WTC11 (cell line): ENCODE measurements around the gene F11R. TPM values are rescaled to one million over a fixed set of nuclear protein-coding genes. Genes with fewer than 3 reads are reported as not detected.

Source experiments
- ATAC-seq: fragments of 200-7000 bp; cut with Tn5 transposase; 2 replicates; pipeline ENCODE4 v1.10.0; 2021; ENCODE audit warnings: mild to moderate bottlenecking, moderate library complexity
- CTCF ChIA-PET: fragments of 300-600 bp; sonication (Branson Sonifier 250); formaldehyde crosslinking; loops from one replicate; lab custom pipeline; 2021; ENCODE audit warnings: antibody characterized with exemption; lab: Charles Lee
- POLR2A ChIA-PET: fragments of 350-600 bp; sonication (Branson Sonifier 250); formaldehyde crosslinking; loops from one replicate; lab custom pipeline; 2021; ENCODE audit warnings: antibody characterized with exemption; lab: Charles Lee
- DNase-seq: peaks from one replicate; pipeline ENCODE4 v3.0.0; 2021; ENCODE audit warnings: low spot score
- H3K27ac Mint-ChIP-seq: 2 replicates; pipeline ENCODE4 v1.8.0; 2021; ENCODE audit warnings: mixed read lengths
- H3K27me3 Mint-ChIP-seq: 2 replicates; pipeline ENCODE4 v1.8.0; 2021; ENCODE audit warnings: low read depth, mild to moderate bottlenecking, moderate library complexity, mixed read lengths
- H3K36me3 Mint-ChIP-seq: 2 replicates; pipeline ENCODE4 v1.8.0; 2021; ENCODE audit warnings: mixed read lengths
- H3K4me1 Mint-ChIP-seq: 2 replicates; pipeline ENCODE4 v1.8.0; 2022; ENCODE audit warnings: mixed read lengths
- H3K4me3 Mint-ChIP-seq: 2 replicates; pipeline ENCODE4 v1.8.0; 2021; ENCODE audit warnings: mild to moderate bottlenecking, moderate library complexity, mixed read lengths
- H3K9me3 Mint-ChIP-seq: 2 replicates; pipeline ENCODE4 v1.8.0; 2021; ENCODE audit warnings: mixed read lengths
- ETV6 ChIP-seq: sonication (generic); formaldehyde crosslinking; IDR thresholded peaks from 2 replicates; pipeline ENCODE4 v1.8.1; 2022; ENCODE audit warnings: mild to moderate bottlenecking, missing genetic modification reagents
- FOXK1 ChIP-seq: sonication (generic); formaldehyde crosslinking; IDR thresholded peaks from 2 replicates; pipeline ENCODE4 v1.8.0; 2022; ENCODE audit warnings: mild to moderate bottlenecking, moderate library complexity, missing genetic modification reagents
- GTF2I ChIP-seq: fragments of 250-450 bp; sonication (Bioruptor Pico); conservative IDR thresholded peaks from 2 replicates; pipeline ENCODE4 v1.4.0; 2021; ENCODE audit warnings: mild to moderate bottlenecking
- IRF2 ChIP-seq: sonication (generic); formaldehyde crosslinking; IDR thresholded peaks from 2 replicates; pipeline ENCODE4 v1.8.0; 2022; ENCODE audit warnings: low read depth, missing genetic modification reagents, borderline replicate concordance
- JUN ChIP-seq: sonication (generic); formaldehyde crosslinking; IDR thresholded peaks from 2 replicates; pipeline ENCODE4 v1.8.0; 2023; ENCODE audit warnings: mild to moderate bottlenecking, missing genetic modification reagents
- KAT7 ChIP-seq: sonication (generic); formaldehyde crosslinking; IDR thresholded peaks from 2 replicates; pipeline ENCODE4 v1.8.1; 2023; ENCODE audit warnings: missing genetic modification reagents, mild to moderate bottlenecking, borderline replicate concordance
- MXD4 ChIP-seq: fragments of 250-450 bp; sonication (Bioruptor Pico); IDR thresholded peaks from 2 replicates; pipeline ENCODE4 v1.8.0; 2021; ENCODE audit warnings: mild to moderate bottlenecking, moderate library complexity, borderline replicate concordance
- NFYB ChIP-seq: sonication (generic); formaldehyde crosslinking; conservative IDR thresholded peaks from 2 replicates; pipeline ENCODE4 v1.8.0; 2022; ENCODE audit warnings: low read depth, missing genetic modification reagents
- NR3C1 ChIP-seq: sonication (generic); formaldehyde crosslinking; conservative IDR thresholded peaks from 2 replicates; pipeline ENCODE4 v1.8.1; 2023; ENCODE audit warnings: low read depth, mild to moderate bottlenecking, missing genetic modification reagents
- OVOL2 ChIP-seq: fragments of 250-450 bp; sonication (Bioruptor Pico); IDR thresholded peaks from 2 replicates; pipeline ENCODE4 v1.9.0; 2021; ENCODE audit warnings: mild to moderate bottlenecking, borderline replicate concordance
- SMAD3 ChIP-seq: sonication (generic); formaldehyde crosslinking; IDR thresholded peaks from 2 replicates; pipeline ENCODE4 v1.8.0; 2022; ENCODE audit warnings: missing genetic modification reagents, mild to moderate bottlenecking, borderline replicate concordance
- TEAD1 ChIP-seq: sonication (generic); formaldehyde crosslinking; IDR thresholded peaks from 2 replicates; pipeline ENCODE4 v1.8.0; 2022; ENCODE audit warnings: mild to moderate bottlenecking, missing genetic modification reagents
- TEAD4 ChIP-seq: sonication (generic); formaldehyde crosslinking; IDR thresholded peaks from 2 replicates; pipeline ENCODE4 v1.8.0; 2022; ENCODE audit warnings: mild to moderate bottlenecking, missing genetic modification reagents
- ZBTB21 ChIP-seq: sonication (generic); formaldehyde crosslinking; IDR thresholded peaks from 2 replicates; pipeline ENCODE4 v1.8.1; 2023; ENCODE audit warnings: mild to moderate bottlenecking, missing genetic modification reagents, borderline replicate concordance
- ZNF219 ChIP-seq: sonication (generic); formaldehyde crosslinking; IDR thresholded peaks from 2 replicates; pipeline ENCODE4 v1.8.0; 2023; ENCODE audit warnings: missing genetic modification reagents, mild to moderate bottlenecking, borderline replicate concordance
- total RNA-seq: library from RNA; stranded (reverse); gene quantifications from 3 replicates; pipeline ENCODE4 v1.2.3, GENCODE V29; 2021
- TF ChIP-seq, protein P1 (sequence below): sonication (generic); formaldehyde crosslinking; IDR thresholded peaks from 2 replicates; pipeline ENCODE4 v1.8.0; 2022; ENCODE audit warnings: mild to moderate bottlenecking, missing genetic modification reagents
- TF ChIP-seq, protein P2 (sequence below): sonication (generic); formaldehyde crosslinking; IDR thresholded peaks from 2 replicates; pipeline ENCODE4 v1.8.1; 2022; ENCODE audit warnings: low read depth, missing genetic modification reagents, borderline replicate concordance
- TF ChIP-seq, protein P3 (sequence below): sonication (generic); formaldehyde crosslinking; IDR thresholded peaks from 2 replicates; pipeline ENCODE4 v1.8.1; 2022; ENCODE audit warnings: mild to moderate bottlenecking, missing genetic modification reagents, moderate library complexity, borderline replicate concordance
- TF ChIP-seq, protein P4 (sequence below): fragments of 200-600 bp; IDR thresholded peaks from 2 replicates; pipeline ENCODE4 v1.8.0; 2022; ENCODE audit warnings: antibody characterized with exemption
- TF ChIP-seq, protein P5 (sequence below): sonication (generic); formaldehyde crosslinking; IDR thresholded peaks from 2 replicates; pipeline ENCODE4 v1.8.0; 2022; ENCODE audit warnings: mild to moderate bottlenecking, missing genetic modification reagents
- TF ChIP-seq, protein P6 (sequence below): sonication (generic); formaldehyde crosslinking; IDR thresholded peaks from 2 replicates; pipeline ENCODE4 v1.8.0; 2022; ENCODE audit warnings: mild to moderate bottlenecking, missing genetic modification reagents
- TF ChIP-seq, protein P7 (sequence below): fragments of 250-450 bp; sonication (Bioruptor Pico); IDR thresholded peaks from 2 replicates; pipeline ENCODE4 v1.9.0; 2021; ENCODE audit warnings: mild to moderate bottlenecking

Gene F11R
- total RNA-seq, 1 experiment from 2014 or later: 202 TPM

DNA sequence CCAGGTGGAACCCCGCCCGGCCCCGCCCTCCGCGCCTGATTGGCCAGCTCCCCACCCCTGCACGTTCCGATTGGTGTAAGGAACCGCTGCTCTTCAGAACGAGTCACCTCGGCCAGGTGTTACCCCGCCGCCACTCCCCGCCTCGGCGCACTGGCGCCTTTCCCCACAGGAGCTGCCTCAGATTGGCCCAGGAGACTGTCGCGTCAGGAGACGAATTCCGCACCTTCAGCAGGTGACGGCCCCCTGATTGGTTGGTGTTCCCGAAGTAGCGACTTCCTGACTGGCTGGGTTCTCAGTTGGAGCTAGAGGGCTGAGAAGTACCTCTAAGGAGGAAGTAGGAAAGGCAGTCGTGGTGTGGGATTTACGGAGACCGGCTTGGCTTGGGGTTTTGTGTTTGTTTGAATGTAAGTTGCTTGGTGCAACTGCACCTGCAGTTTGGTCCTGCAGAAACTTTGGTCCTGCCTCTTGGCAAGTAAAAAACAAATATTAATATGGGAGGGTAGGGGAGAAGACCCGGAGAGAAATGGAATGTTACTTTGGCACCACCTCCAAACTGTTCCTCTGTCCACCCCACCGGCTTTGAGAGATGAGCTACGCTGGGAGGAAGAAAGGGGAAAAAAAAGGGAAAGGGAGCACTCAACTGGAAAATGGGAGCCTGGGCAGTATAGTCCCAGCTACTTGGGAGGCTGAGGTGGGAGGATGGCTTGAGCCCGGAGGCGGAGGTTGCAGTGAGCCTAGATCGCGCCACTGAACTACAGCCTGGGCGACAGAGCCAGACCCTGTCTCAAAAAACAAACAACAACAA lies 415 bp upstream of the F11R start (continued):
- TF ChIP-seq, protein P1, sequence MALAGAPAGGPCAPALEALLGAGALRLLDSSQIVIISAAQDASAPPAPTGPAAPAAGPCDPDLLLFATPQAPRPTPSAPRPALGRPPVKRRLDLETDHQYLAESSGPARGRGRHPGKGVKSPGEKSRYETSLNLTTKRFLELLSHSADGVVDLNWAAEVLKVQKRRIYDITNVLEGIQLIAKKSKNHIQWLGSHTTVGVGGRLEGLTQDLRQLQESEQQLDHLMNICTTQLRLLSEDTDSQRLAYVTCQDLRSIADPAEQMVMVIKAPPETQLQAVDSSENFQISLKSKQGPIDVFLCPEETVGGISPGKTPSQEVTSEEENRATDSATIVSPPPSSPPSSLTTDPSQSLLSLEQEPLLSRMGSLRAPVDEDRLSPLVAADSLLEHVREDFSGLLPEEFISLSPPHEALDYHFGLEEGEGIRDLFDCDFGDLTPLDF: no peak
- TF ChIP-seq ETV6 (CRISPR knock-in tag) (peak; percentile 82; the same call in 1 of the 2 replicates), NFYB (CRISPR knock-in tag) (peak; percentile 92), TEAD1 (CRISPR knock-in tag) (peak; percentile 93), FOXK1 (CRISPR knock-in tag) (peak; percentile 79; the same call in 1 of the 2 replicates)

DNA sequence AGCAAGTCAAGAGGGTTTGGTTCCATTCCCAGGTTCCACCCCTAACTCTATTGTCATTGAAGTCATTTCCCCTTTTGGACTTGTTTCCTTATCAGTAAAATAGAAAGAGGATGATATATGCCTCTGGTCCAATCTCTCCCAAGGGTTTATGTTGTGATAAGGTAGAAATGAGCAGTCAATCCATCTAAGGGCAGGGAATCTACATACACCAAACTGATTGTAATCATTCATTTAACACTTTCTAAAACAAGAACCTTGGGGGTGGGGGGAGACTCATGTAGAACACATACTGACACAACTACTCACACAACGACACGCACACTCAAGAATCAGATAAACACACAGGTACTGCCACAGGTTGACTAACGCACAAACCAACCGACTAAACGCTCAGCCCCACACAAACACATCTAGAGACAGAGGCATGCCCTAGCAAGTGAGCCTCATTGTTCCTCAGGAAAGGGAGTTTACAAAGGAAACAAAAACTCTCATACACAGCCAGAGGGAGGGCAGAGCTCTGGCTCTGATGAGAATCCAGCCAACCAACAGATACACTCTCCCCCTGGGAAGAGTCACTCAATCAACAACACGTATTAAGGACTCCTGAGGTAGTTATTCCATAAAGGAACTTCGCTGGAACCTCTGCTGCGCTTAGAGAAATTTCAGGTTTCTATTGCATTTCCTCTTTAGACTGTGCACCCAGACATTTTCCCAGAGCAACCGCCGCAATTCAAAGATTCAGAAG lies 1.0 kb downstream of the F11R start:
- H3K27me3 Mint-ChIP-seq: no peaks in the 10 kb centered on the region
- no peak for TF ChIP-seq NFYB (CRISPR knock-in tag)
- TF ChIP-seq MXD4: no peak
- TF ChIP-seq, protein P2, sequence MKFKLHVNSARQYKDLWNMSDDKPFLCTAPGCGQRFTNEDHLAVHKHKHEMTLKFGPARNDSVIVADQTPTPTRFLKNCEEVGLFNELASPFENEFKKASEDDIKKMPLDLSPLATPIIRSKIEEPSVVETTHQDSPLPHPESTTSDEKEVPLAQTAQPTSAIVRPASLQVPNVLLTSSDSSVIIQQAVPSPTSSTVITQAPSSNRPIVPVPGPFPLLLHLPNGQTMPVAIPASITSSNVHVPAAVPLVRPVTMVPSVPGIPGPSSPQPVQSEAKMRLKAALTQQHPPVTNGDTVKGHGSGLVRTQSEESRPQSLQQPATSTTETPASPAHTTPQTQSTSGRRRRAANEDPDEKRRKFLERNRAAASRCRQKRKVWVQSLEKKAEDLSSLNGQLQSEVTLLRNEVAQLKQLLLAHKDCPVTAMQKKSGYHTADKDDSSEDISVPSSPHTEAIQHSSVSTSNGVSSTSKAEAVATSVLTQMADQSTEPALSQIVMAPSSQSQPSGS: no peak
- no peak for TF ChIP-seq TEAD4 (CRISPR knock-in tag)
- no peak for TF ChIP-seq OVOL2 (CRISPR knock-in tag)
- TF ChIP-seq, protein P3, sequence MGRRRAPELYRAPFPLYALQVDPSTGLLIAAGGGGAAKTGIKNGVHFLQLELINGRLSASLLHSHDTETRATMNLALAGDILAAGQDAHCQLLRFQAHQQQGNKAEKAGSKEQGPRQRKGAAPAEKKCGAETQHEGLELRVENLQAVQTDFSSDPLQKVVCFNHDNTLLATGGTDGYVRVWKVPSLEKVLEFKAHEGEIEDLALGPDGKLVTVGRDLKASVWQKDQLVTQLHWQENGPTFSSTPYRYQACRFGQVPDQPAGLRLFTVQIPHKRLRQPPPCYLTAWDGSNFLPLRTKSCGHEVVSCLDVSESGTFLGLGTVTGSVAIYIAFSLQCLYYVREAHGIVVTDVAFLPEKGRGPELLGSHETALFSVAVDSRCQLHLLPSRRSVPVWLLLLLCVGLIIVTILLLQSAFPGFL (CRISPR knock-in tag): no peak
- no peak for TF ChIP-seq KAT7
- TF ChIP-seq TEAD1 (CRISPR knock-in tag): no peak
- no peak for TF ChIP-seq SMAD3 (CRISPR knock-in tag)
- TF ChIP-seq NR3C1 (CRISPR knock-in tag): no peak
- TF ChIP-seq, protein P4, sequence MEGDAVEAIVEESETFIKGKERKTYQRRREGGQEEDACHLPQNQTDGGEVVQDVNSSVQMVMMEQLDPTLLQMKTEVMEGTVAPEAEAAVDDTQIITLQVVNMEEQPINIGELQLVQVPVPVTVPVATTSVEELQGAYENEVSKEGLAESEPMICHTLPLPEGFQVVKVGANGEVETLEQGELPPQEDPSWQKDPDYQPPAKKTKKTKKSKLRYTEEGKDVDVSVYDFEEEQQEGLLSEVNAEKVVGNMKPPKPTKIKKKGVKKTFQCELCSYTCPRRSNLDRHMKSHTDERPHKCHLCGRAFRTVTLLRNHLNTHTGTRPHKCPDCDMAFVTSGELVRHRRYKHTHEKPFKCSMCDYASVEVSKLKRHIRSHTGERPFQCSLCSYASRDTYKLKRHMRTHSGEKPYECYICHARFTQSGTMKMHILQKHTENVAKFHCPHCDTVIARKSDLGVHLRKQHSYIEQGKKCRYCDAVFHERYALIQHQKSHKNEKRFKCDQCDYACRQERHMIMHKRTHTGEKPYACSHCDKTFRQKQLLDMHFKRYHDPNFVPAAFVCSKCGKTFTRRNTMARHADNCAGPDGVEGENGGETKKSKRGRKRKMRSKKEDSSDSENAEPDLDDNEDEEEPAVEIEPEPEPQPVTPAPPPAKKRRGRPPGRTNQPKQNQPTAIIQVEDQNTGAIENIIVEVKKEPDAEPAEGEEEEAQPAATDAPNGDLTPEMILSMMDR: no peak
- no peak for TF ChIP-seq GTF2I (CRISPR knock-in tag)
- no peak for TF ChIP-seq ZNF219 (CRISPR knock-in tag)
- TF ChIP-seq, protein P5, sequence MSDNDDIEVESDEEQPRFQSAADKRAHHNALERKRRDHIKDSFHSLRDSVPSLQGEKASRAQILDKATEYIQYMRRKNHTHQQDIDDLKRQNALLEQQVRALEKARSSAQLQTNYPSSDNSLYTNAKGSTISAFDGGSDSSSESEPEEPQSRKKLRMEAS (CRISPR knock-in tag): no peak
- TF ChIP-seq, protein P6, sequence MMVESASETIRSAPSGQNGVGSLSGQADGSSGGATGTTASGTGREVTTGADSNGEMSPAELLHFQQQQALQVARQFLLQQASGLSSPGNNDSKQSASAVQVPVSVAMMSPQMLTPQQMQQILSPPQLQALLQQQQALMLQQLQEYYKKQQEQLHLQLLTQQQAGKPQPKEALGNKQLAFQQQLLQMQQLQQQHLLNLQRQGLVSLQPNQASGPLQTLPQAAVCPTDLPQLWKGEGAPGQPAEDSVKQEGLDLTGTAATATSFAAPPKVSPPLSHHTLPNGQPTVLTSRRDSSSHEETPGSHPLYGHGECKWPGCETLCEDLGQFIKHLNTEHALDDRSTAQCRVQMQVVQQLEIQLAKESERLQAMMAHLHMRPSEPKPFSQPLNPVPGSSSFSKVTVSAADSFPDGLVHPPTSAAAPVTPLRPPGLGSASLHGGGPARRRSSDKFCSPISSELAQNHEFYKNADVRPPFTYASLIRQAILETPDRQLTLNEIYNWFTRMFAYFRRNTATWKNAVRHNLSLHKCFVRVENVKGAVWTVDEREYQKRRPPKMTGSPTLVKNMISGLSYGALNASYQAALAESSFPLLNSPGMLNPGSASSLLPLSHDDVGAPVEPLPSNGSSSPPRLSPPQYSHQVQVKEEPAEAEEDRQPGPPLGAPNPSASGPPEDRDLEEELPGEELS: no peak
- TF ChIP-seq ZBTB21 (CRISPR knock-in tag): no peak
- no peak for TF ChIP-seq IRF2 (CRISPR knock-in tag)
- TF ChIP-seq, protein P7, sequence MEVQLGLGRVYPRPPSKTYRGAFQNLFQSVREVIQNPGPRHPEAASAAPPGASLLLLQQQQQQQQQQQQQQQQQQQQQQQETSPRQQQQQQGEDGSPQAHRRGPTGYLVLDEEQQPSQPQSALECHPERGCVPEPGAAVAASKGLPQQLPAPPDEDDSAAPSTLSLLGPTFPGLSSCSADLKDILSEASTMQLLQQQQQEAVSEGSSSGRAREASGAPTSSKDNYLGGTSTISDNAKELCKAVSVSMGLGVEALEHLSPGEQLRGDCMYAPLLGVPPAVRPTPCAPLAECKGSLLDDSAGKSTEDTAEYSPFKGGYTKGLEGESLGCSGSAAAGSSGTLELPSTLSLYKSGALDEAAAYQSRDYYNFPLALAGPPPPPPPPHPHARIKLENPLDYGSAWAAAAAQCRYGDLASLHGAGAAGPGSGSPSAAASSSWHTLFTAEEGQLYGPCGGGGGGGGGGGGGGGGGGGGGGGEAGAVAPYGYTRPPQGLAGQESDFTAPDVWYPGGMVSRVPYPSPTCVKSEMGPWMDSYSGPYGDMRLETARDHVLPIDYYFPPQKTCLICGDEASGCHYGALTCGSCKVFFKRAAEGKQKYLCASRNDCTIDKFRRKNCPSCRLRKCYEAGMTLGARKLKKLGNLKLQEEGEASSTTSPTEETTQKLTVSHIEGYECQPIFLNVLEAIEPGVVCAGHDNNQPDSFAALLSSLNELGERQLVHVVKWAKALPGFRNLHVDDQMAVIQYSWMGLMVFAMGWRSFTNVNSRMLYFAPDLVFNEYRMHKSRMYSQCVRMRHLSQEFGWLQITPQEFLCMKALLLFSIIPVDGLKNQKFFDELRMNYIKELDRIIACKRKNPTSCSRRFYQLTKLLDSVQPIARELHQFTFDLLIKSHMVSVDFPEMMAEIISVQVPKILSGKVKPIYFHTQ (CRISPR knock-in tag): no peak
- TF ChIP-seq JUN (CRISPR knock-in tag): no peak
- TF ChIP-seq, all 79 proteins: peak for 0
- CTCF ChIA-PET: interaction anchor here (1.0 to 3.6 kb wide), 14 partner anchors 16 to 242 kb away, joined by 3 to 47 read pairs (median 8); partner anchors contain the start of genes ADAMTS4, KLHDC9, TSTD1 and USF1
- peaks cover 4% of the 10 kb centered on the region; the same call in 1 of the 2 replicates for H3K36me3 Mint-ChIP-seq
- H3K27ac Mint-ChIP-seq: peak overlapping the region; percentile 100
- POLR2A ChIA-PET: interaction anchor here (1.0 to 2.8 kb wide), 9 partner anchors 10 to 113 kb away, joined by 3 to 24 read pairs (median 9); partner anchors contain the start of genes DEDD, KLHDC9, TSTD1 and USF1
- ATAC-seq: no peak; the same call in 1 of the 2 replicates
- peaks cover 48% of the 10 kb centered on the region for H3K4me1 Mint-ChIP-seq
- no peak for DNase-seq
- no peaks in the 10 kb centered on the region for H3K9me3 Mint-ChIP-seq
- H3K4me3 Mint-ChIP-seq: peak overlapping the region; percentile 87
